Stomach (tissue), 9 donors: Measurements from ENCODE around the gene RELA. TPM values are rescaled to one million over a fixed set of nuclear protein-coding genes. Genes with fewer than 3 reads are reported as not detected.

ENCODE experiments used
- DNase-seq, 2 donors: peaks; one replicate each; pipeline versions ENCODE4 v3.0.0 to v3.0.0-alpha.2; 2013 to 2019
- H3K27ac ChIP-seq, 5 donors: fragments of 200-600 bp in 4 of 5; sonication (generic) in 4 of 5; one replicate each; pipeline ENCODE4 v1.5.1; 2013 to 2019; ENCODE audit warnings: mild to moderate bottlenecking in 1 of 5, moderate library complexity in 1 of 5
- H3K27me3 ChIP-seq, 3 donors: fragments of 200-600 bp; sonication (generic); one replicate each; pipeline ENCODE4 v1.5.1; 2017 to 2019; ENCODE audit warnings: mixed run types in 1 of 3
- H3K36me3 ChIP-seq, 4 donors: fragments of 200-600 bp; sonication (generic); 1 replicate in 3 of 4; 2 replicates in 1 of 4; pipeline ENCODE4 v1.5.1; 2016 to 2019
- H3K4me1 ChIP-seq, 4 donors: fragments of 200-600 bp; sonication (generic); one replicate each; pipeline ENCODE4 v1.5.1; 2016 to 2019
- H3K4me3 ChIP-seq, 4 donors: fragments of 200-600 bp; sonication (generic) in 3 of 4; one replicate each; pipeline ENCODE4 v1.5.1; 2016 to 2019; ENCODE audit warnings: mild to moderate bottlenecking in 1 of 4
- H3K9me3 ChIP-seq, 4 donors: fragments of 200-600 bp; sonication (generic); one replicate each; pipeline ENCODE4 v1.5.1; 2016 to 2019
- CTCF ChIP-seq, 7 experiments: fragments of 450-650 bp in 4 of 7; fragments of 200-600 bp in 3 of 7; sonication (generic) in 3 of 7; IDR thresholded peaks; one replicate each; pipeline ENCODE4 v1.5.1; 2016 to 2019; ENCODE audit warnings: antibody characterized with exemption in 7 of 7, control low read depth in 2 of 7, mild to moderate bottlenecking in 1 of 7
- EP300 ChIP-seq: sonication (generic); formaldehyde crosslinking; IDR thresholded peaks from one replicate; pipeline ENCODE4 v1.6.1; 2017; ENCODE audit warnings: antibody characterized with exemption
- POLR2A ChIP-seq, 4 donors: fragments of 450-650 bp; IDR thresholded peaks; one replicate each; pipeline ENCODE4 v1.6.1; 2016; ENCODE audit warnings: antibody characterized with exemption in 4 of 4, control low read depth in 2 of 4, mild to moderate bottlenecking in 1 of 4, moderate library complexity in 1 of 4
- POLR2AphosphoS5 ChIP-seq, 3 donors: sonication (generic); formaldehyde crosslinking; IDR thresholded peaks; one replicate each; pipeline ENCODE4 v1.6.1; 2016; ENCODE audit warnings: antibody characterized with exemption in 3 of 3
- WGBS, 5 donors: extraction: QIAGEN DNeasy Blood & Tissue Kit in 3 of 5; methylation state at CpG; one replicate each; pipeline versions ENCODE4 v1.1.5 to v1.1.7; 2013 to 2018; 5-methylcytosine and 5-hydroxymethylcytosine counted together
- intact Hi-C: fragments of 100-400 bp; cut with DNase I; formaldehyde crosslinking; loops from one replicate; pipeline ENCODE4 v1.15.1; 2023; ENCODE audit warnings: low total_unique reads
- polyA plus RNA-seq, 3 donors: library from polyadenylated mRNA; stranded (reverse); fragments of 200-250 nt; gene quantifications; one replicate each; pipeline ENCODE4 v1.2.3, GENCODE V29; 2013
- total RNA-seq, 5 donors: library from RNA; depleted of rRNA; stranded (reverse); fragments of >200 nt; gene quantifications; one replicate each; pipeline versions ENCODE4 v1.1.0 to v1.2.3, GENCODE V29; 2014 to 2016
- donor health status: healthy with polysubstance abuse.
- donor health status: Bipolar disorder and iron deficiency.
- donor health status: healthy.

The RELA gene
- total and polyA plus RNA-seq, 8 donors: 27.4 to 68.8 (median 46.6) TPM

DNA sequence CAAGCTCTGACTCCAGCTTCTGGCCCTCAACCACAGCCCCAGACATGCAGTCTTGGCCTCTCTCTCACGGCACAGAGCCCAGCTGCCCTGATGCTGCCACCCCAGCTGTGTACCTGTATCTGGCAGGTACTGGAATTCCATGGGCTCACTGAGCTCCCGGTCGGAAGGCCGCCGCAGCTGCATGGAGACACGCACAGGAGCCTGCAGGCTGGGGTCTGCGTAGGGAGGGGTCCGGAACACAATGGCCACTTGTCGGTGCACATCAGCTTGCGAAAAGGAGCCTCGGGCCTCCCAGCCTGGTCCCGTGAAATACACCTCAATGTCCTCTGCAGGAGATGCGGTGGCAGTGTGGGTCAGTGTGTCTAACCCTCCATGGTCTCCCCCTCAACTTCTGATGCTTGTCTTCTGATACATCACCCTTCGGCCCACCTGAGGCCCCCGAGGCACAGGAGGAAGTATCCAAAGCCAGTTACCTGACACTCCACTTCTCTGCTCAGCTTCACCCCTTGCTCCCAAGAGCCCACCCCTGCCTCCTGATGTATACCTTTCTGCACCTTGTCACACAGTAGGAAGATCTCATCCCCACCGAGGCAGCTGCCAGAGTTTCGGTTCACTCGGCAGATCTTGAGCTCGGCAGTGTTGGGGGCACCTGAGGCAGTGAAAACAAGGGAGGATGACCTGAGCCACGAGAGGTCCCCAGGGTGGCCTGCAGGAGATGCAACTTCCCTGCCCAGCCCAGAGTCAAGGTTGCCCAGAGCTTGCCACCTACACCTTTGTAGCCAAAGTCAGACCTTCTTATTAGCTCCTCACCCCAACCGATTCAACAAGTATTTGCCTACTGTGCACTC lies 4.3 kb downstream of the RELA start:
- no peak for DNase-seq
- TF ChIP-seq CTCF (IDR thresholded peaks at IDR 0.05) (no peak), POLR2A (IDR thresholded peaks at IDR 0.05) (no peak), POLR2AphosphoS5 (IDR thresholded peaks at IDR 0.05) (no peak), EP300 (no peak)
- H3K9me3 ChIP-seq: no peaks in the 10 kb centered on the region
- 85 to 93% (median 91%) methylated on average over 12 to 21 of the region's 21 CpGs for WGBS, 5 donors
- H3K27me3 ChIP-seq: no peaks in the 10 kb centered on the region
- H3K4me1 ChIP-seq: peaks cover 27 to 73% (median 54%) of the 10 kb centered on the region in 4 donors
- intact Hi-C loops: no loop called here
- H3K36me3 ChIP-seq: peaks cover 73 to 83% (median 79%) of the 10 kb centered on the region in 4 donors
- H3K27ac ChIP-seq: no peak overlapping the region
- H3K4me3 ChIP-seq: no peak overlapping the region

- no peaks in the 10 kb centered on the region for H3K27me3 ChIP-seq
- no peak overlapping the region for H3K4me3 ChIP-seq
- intact Hi-C loops: no loop called here
- TF ChIP-seq POLR2A (IDR thresholded peaks at IDR 0.05) (no peak), EP300 (no peak)
- 77 to 87% (median 77%) methylated on average over 7 of the region's 7 CpGs for WGBS, 5 donors
- no peaks in the 10 kb centered on the region for H3K9me3 ChIP-seq
- no peak for DNase-seq
- H3K36me3 ChIP-seq: peaks cover 73 to 83% (median 79%) of the 10 kb centered on the region in 4 donors
- H3K4me1 ChIP-seq: peaks cover 34 to 79% (median 61%) of the 10 kb centered on the region in 4 donors
- no peak overlapping the region for H3K27ac ChIP-seq
Observed at GRCh38 chr11:65657426-65657825, 5.3 kb downstream of the RELA start.

GRCh38 chr11:65655570-65656332 lies 7.0 kb downstream of the RELA start:
- Histone ChIP-seq H3K4me1 (peaks cover 38 to 82% (median 64%) of the 10 kb centered on the region in 4 donors), H3K27ac (peak overlapping the region in 2 of 5 donors; percentile 94 to 99), H3K27me3 (no peaks in the 10 kb centered on the region), H3K36me3 (peaks cover 67 to 80% (median 74%) of the 10 kb centered on the region in 4 donors), H3K9me3 (no peaks in the 10 kb centered on the region), H3K4me3 (no peak overlapping the region)
- peak in 1 of 2 donors; percentile 4 for DNase-seq
- TF ChIP-seq POLR2AphosphoS5 (IDR thresholded peaks at IDR 0.05) (no peak), POLR2A (IDR thresholded peaks at IDR 0.05) (no peak), EP300 (no peak), CTCF (IDR thresholded peaks at IDR 0.05) (no peak)
- intact Hi-C loops: no loop called here
- 77 to 85% (median 80%) methylated on average over 15 to 16 of the region's 16 CpGs for WGBS, 5 donors

DNA sequence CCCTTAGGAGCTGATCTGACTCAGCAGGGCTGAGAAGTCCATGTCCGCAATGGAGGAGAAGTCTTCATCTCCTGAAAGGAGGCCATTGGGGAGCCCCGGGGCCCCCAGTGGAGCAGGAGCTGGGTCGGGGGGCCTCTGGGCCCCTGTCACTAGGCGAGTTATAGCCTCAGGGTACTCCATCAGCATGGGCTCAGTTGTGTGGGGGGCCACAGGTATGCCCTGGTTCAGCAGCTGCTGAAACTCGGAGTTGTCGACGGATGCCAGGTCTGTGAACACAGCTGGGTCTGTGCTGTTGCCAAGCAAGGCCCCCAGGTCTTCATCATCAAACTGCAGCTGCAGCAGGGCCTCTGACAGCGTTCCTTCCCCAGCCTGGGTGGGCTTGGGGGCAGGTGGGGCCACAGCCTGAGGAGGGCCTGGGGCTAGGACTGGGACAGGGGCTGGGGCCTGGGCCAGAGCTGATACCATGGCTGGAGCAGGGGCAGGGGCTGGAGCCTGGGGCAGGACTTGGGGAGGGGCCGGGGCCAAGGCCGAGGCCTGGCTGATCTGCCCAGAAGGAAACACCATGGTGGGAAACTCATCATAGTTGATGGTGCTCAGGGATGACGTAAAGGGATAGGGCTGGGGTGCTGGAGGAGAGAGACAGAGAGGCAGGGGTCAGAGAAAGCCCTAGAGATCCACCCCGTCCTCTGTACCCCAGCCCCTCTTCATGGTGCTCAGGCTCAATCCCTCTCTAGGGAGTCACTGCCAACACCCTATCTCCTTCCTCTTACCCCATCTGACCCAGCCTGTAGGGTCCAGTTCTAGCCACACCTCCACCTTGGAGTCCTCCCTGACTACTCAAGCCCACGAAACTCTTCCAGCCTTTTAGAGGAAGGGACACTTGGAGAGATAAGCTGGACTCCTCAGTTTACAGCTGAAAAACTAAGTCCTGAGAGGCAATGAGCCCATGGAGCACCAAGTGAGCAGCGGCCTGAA lies 8.1 kb downstream of the RELA start:
- Histone ChIP-seq H3K4me1 (peaks cover 44 to 82% (median 63%) of the 10 kb centered on the region in 4 donors), H3K36me3 (peaks cover 66 to 80% (median 74%) of the 10 kb centered on the region in 4 donors), H3K27ac (peak overlapping the region; percentile 30 to 99 (median 94)), H3K4me3 (peak overlapping the region in 1 of 4 donors; percentile 49), H3K27me3 (no peaks in the 10 kb centered on the region), H3K9me3 (no peaks in the 10 kb centered on the region)
- peak in 1 of 2 donors; percentile 7 for DNase-seq
- TF ChIP-seq POLR2AphosphoS5 (IDR thresholded peaks at IDR 0.05) (no peak), EP300 (no peak), CTCF (IDR thresholded peaks at IDR 0.05) (no peak), POLR2A (IDR thresholded peaks at IDR 0.05) (no peak)
- 78 to 88% (median 86%) methylated on average over 7 to 14 of the region's 14 CpGs for WGBS, 5 donors
- intact Hi-C loops: no loop called here
